ENCODE data around the gene ZNF362.
"Not testable (repeated sequence)": the region's sequence is repeated elsewhere in the genome, so short reads cannot be mapped to it uniquely, and the experiment has no call there.

ZNF362 gene

GRCh38 chr1:33305816-33306652 lies 49.7 kb downstream of the ZNF362 start:
- no peak for DNase-seq (ENCODE audit: low read depth)
- TF ChIP-seq CTCF (IDR thresholded peaks at IDR 0.05; ENCODE audit: low read depth, low read length, missing control alignments), result no peak
- H3K4me3 ChIP-seq (ENCODE audit: low read depth, low read length), result no peak overlapping the region

GRCh38 chr1:33306653-33307493 lies 50.6 kb downstream of the ZNF362 start:
- no peak for TF ChIP-seq CTCF (IDR thresholded peaks at IDR 0.05; ENCODE audit: low read depth, low read length, missing control alignments)
- no peak overlapping the region for H3K4me3 ChIP-seq (ENCODE audit: low read depth, low read length)

GRCh38 chr1:33307494-33307864 lies 51.2 kb downstream of the ZNF362 start:
- no peak for TF ChIP-seq CTCF (IDR thresholded peaks at IDR 0.05; ENCODE audit: low read depth, low read length, missing control alignments)
- no peak for DNase-seq (ENCODE audit: low read depth)
- H3K4me3 ChIP-seq (ENCODE audit: low read depth, low read length), result no peak overlapping the region

More at GRCh38 chr1:33306653-33307493, 50.6 kb downstream of the ZNF362 start:
- DNase-seq (ENCODE audit: low read depth), result no peak

- H3K4me3 ChIP-seq (ENCODE audit: low read depth, low read length); DNase-seq (ENCODE audit: low read depth): not testable (repeated sequence)
Measured at GRCh38 chr1:33309351-33309750, 53.1 kb downstream of the ZNF362 start.

- no peak for DNase-seq (ENCODE audit: low read depth)
- no peak overlapping the region for H3K4me3 ChIP-seq (ENCODE audit: low read depth, low read length)
- TF ChIP-seq CTCF (IDR thresholded peaks at IDR 0.05; ENCODE audit: low read depth, low read length, missing control alignments), result no peak
Measured at GRCh38 chr1:33310702-33311101, 54.4 kb downstream of the ZNF362 start.

- no peak overlapping the region for H3K4me3 ChIP-seq (ENCODE audit: low read depth, low read length)
- DNase-seq (ENCODE audit: low read depth), result no peak
- no peak for TF ChIP-seq CTCF (IDR thresholded peaks at IDR 0.05; ENCODE audit: low read depth, low read length, missing control alignments)
Measured at GRCh38 chr1:33311706-33312412, 55.6 kb downstream of the ZNF362 start.

GRCh38 chr1:33312413-33312749 lies 56.1 kb downstream of the ZNF362 start:
- no peak for DNase-seq (ENCODE audit: low read depth)
- H3K4me3 ChIP-seq (ENCODE audit: low read depth, low read length), result no peak overlapping the region
- no peak for TF ChIP-seq CTCF (IDR thresholded peaks at IDR 0.05; ENCODE audit: low read depth, low read length, missing control alignments)
